ENCODE data around the gene ID2.
A peak's percentile ranks its signal among the peaks of the same experiment; 100 is the strongest.

GRCh38 chr2:8677646-8678592 lies 3.9 kb upstream of the ID2 start:
- TF ChIP-seq SP2 (tag by site-specific recombination; IDR thresholded peaks at IDR 0.05), result peak; percentile 47; the same call in 1 of the 2 replicates
- TF ChIP-seq, protein P1, sequence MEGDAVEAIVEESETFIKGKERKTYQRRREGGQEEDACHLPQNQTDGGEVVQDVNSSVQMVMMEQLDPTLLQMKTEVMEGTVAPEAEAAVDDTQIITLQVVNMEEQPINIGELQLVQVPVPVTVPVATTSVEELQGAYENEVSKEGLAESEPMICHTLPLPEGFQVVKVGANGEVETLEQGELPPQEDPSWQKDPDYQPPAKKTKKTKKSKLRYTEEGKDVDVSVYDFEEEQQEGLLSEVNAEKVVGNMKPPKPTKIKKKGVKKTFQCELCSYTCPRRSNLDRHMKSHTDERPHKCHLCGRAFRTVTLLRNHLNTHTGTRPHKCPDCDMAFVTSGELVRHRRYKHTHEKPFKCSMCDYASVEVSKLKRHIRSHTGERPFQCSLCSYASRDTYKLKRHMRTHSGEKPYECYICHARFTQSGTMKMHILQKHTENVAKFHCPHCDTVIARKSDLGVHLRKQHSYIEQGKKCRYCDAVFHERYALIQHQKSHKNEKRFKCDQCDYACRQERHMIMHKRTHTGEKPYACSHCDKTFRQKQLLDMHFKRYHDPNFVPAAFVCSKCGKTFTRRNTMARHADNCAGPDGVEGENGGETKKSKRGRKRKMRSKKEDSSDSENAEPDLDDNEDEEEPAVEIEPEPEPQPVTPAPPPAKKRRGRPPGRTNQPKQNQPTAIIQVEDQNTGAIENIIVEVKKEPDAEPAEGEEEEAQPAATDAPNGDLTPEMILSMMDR (tag by site-specific recombination; IDR thresholded peaks at IDR 0.05), result no peak
- TF ChIP-seq ZNF747 (tag by site-specific recombination; IDR thresholded peaks at IDR 0.05), result no peak
- TF ChIP-seq ZBTB26 (tag by site-specific recombination; optimal IDR thresholded peaks at IDR 0.05), result peak; percentile 54
- no peak for TF ChIP-seq SETDB1 (IDR thresholded peaks at IDR 0.05; ENCODE audit: insufficient read length, low read length)
- TF ChIP-seq GLI4 (tag by site-specific recombination; IDR thresholded peaks at IDR 0.05), result no peak
- no peak for TF ChIP-seq ZNF610 (tag by site-specific recombination; IDR thresholded peaks at IDR 0.05; ENCODE audit: borderline replicate concordance)
